Dedifferentiated amniotic fluid mesenchymal stem cell (primary cell): ENCODE data around the gene RPL14.
"Not testable (repeated sequence)": the region's sequence is repeated elsewhere in the genome, so short reads cannot be mapped to it uniquely, and the experiment has no call there.

Experiments used
- DNase-seq: peaks from one replicate; pipeline ENCODE4 v3.0.0-alpha.2; 2016; ENCODE audit errors: extremely low spot score

The RPL14 gene

DNA sequence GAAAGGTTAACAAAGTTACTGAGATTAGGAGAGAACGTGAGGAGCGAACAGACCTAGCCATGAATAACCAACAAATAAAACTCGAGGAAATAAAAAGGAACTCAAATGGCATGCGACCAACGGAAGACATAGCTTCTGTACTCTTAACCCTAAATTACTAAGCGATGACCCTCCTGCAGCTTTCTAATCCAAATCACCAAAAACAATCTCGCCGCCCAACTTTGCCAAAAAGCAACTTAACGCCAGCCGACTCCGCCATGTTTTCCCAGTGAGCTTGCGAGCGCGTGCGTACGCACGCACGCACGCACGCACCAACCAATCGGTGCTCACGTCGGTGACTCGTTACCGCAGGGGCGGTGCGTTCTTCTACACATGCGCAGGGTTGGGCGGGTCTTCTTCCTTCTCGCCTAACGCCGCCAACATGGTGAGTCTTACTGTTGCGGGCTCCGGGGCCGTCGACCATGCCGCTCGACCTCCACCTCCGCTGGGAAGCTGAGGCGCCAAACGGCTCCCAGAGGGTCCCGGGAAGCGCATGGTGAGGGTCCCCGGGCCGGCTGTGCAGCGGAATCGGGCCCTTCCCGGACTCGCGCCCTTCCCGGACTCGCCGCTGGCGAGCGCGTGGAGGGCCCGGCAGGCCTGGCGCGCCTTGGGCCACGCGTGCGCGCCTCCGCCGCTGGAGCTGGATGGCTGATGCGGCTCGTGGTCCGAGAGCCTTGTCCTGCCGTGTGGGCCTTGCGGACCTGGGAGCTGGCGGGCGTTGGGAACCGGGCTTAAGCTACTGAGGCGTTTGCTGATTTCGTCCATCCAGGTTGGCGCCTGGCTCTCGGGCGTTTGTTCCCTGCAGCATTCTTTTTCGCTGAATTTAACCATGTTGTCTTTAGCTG is at the start of gene RPL14:
Gene RPL14, plus strand, starts transcription at position 400 of the 884 bp plus-strand sequence. Its CDS starts 133 bp downstream, at position 533.
- DNase-seq = peak; percentile 95

GRCh38 chr3:40407611-40408010 is 49.5 kb upstream of the RPL14 start:
- DNase-seq = no peak

GRCh38 chr3:40414270-40414669 is 42.9 kb upstream of the RPL14 start:
- no peak for DNase-seq

- DNase-seq = no peak
These were observed 39.1 kb upstream of the RPL14 start for GRCh38 chr3:40417845-40418543.

DNA sequence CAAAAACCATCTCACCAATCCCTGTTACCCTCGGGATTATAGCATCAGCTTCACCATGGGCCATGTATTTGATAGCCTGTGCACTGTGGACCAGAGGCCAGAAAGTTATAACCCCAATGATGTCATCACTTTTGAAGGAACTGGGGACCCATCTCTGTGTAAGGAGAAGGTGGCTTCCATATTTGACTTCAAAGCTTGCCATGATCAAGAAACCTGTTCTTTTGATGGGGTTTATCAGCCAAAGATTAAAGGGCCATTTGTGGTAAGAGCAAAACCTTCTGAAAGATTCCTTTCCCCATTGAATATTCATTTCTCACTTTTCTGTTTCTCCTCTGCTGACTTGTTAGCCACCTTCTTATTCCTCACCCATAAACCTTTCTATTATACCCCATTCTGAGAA is 34.3 kb upstream of the RPL14 start:
- no peak for DNase-seq

- DNase-seq = no peak
These were observed 30.0 kb upstream of the RPL14 start for GRCh38 chr3:40427045-40427669.

DNA sequence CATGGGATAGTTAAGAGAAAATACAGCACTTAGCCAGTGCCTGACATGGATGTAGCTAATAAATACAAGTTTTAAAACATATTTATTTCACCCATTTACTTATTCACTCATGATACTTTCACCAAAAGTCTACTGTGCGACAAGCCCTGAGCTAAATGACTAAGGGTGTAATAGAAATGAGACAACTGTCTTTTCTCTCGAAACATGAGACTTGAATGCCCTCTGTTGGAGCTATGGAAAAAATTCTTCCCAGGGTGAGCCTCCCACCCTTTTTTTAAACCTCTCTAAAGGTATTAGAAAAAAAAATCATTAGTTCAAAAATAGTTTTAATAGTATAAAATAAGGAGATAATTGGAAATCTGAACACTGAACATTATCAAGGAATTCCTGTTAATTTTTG is 24.3 kb upstream of the RPL14 start:
- no peak for DNase-seq

- DNase-seq = no peak
These were observed 19.2 kb upstream of the RPL14 start for GRCh38 chr3:40437889-40438288.

DNA sequence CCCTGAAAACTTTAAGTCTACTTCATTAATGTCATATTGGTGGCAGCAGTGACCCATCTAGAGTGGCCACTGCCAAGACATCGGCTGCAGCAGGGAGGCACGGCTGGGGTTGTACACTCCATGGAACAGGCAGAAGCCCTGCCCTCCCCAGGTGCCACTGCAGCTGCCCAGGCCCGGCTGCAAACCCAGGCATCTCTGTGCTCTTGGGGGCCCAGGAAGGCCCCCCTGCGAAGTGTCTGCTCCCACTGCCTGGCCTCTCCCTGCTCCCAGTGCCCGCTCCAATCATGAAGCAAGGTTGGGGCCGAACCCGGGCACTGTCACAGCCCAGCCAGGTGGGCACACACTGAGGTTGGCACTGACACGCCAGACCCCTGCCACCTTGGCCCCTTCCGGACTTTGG is 12.1 kb upstream of the RPL14 start:
- no peak for DNase-seq

- DNase-seq = no peak
These were observed 11.3 kb upstream of the RPL14 start for GRCh38 chr3:40445880-40446279.

DNA sequence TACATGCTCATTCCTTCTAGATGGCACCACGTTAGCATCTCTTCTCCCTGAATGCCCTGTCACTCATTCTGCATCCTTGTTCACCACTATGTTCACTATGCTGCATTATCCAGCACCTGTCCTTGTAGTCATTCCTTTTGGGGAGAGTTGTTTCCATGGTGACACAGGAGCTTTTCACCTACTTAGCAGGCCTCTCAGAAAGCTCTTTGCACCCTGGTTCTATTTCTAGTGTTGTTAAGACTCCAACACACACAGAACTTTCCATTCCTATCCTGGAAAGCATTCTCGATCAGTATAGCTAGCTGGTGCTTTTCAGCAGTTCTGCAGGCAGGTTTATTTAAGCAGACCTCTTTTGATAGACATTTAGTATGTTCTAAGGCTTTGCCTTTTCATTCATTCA is 6.7 kb upstream of the RPL14 start:
- DNase-seq = no peak

DNA sequence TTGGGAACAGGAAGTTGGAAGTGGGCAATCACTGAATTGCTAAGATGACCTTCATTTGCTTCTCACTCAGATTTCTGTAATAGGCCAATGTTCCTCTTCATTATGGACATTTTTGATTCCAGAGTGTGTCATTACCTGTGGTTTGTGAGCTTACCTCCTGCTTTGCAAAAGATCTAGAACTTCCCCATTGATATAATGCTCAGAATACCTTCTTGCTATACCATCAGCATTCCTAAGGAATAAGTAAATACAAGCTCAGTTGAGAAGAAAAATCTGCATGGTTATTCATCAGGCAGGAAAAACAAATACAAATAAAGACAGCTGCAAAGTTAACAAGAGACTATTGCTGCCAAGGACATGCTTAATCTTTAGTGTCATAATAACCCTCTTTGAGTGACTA is 5.6 kb upstream of the RPL14 start:
- DNase-seq = no peak

DNA sequence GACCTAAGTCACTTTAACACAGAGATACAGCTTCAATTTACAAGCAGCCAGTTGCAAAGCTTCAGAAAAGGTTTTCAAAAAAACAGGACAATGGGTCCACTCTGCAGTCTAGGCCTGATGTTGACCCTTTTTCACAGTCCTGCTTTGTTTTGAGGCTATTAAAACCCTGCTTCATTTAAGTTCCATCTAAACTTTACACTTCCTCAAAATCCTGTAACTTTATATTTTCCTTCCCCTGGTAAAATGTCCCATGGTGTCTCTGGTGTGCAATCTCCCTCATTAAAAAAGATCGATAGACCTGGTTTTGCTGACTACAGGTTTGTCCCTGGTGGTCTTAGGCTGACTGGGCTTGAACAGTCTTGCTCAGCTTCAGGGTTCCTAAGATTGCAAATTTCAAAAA is 5.1 kb upstream of the RPL14 start:
- DNase-seq = no peak

DNA sequence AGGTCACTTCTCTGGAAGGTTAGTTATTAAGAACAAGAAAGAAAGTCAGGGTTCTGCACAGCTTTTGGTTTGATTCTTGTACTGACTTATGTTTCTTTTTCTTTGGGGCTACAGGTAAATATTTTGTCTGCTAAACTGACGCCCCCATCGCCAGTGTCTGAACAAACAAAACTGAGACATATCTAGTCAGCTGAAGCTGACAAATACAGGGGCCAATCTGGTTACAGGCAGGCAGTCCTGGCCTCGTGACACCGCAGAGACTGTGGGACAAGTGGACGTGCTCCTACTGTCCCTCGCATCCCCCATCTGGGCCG is 4.6 kb upstream of the RPL14 start:
- DNase-seq = no peak

- DNase-seq = peak; percentile 99
These were observed 4.0 kb upstream of the RPL14 start for GRCh38 chr3:40452876-40453730.

GRCh38 chr3:40453933-40454332 is 3.2 kb upstream of the RPL14 start:
- no peak for DNase-seq

DNA sequence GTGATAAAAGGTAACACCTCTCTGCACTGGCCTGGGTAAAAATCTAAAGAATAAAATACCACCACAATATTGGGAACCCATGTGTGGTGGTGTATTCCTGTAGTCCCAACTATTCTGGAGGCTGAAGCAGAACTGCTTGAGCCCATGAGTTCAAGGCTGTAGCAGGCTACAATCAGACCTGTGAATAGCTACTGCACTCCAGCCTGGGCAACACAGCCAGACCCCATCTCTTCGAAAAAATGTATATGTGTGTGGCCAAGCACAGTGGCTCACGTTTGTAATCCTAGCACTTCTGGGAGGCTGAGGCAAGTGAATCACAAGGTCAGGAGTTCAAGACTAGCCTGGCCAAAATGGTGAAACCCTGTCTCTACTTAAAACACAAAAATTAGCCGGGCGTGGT is 1.8 kb upstream of the RPL14 start:
- no peak for DNase-seq

GRCh38 chr3:40456279-40456939 is 730 bp upstream of the RPL14 start:
- no peak for DNase-seq

- DNase-seq = no peak
These were observed 1.3 kb downstream of the RPL14 start for GRCh38 chr3:40458473-40458872.

- not testable (repeated sequence) for DNase-seq
These were observed 3.3 kb downstream of the RPL14 start for GRCh38 chr3:40460481-40460880.

GRCh38 chr3:40461161-40461560 is 4.0 kb downstream of the RPL14 start:
- no peak for DNase-seq
